GM12878 (cell line): ENCODE measurements around the gene FAM118B. TPM values are rescaled to one million over a fixed set of nuclear protein-coding genes. Genes with fewer than 3 reads are reported as not detected.

Experiments
- ATAC-seq: fragments of 200-7000 bp; cut with Tn5 transposase; 3 replicates; pipeline ENCODE4 v1.9.1; 2020; ENCODE audit warnings: mild to moderate bottlenecking, moderate library complexity
- BruUV-seq: library from RNA; stranded (reverse); fragments of 400-500 nt; replicated peaks from 2 replicates; lab custom pipeline; 2021; lab: Mats Ljungman, UMichigan
- CTCF ChIA-PET: fragments of 300-600 bp; sonication (Branson Sonifier 250); formaldehyde crosslinking; extraction: SDS; loops from one replicate; lab custom pipeline; 2021; ENCODE audit warnings: inconsistent platforms; lab: Yijun Ruan, JAX
- POLR2A ChIA-PET: fragments of 350-600 bp; formaldehyde crosslinking; extraction: SDS; loops from one replicate; lab custom pipeline; 2021; ENCODE audit warnings: inconsistent platforms; lab: Charles Lee
- RAD21 ChIA-PET: fragments of 300-600 bp; sonication (Branson Sonifier 250); formaldehyde crosslinking; loops from one replicate; lab custom pipeline; 2023; ENCODE audit warnings: antibody characterized with exemption; ENCODE audit not compliant: unreplicated experiment; lab: Charles Lee
- SMC1A ChIA-PET: fragments of 300-600 bp; sonication (Branson Sonifier 250); formaldehyde crosslinking; loops from one replicate; lab custom pipeline; 2023; ENCODE audit not compliant: unreplicated experiment, uncharacterized antibody; lab: Charles Lee
- DNase-seq: peaks from one replicate; pipeline ENCODE4 v3.0.0-alpha.2; 2011; ENCODE audit warnings: low read depth, low spot score
- FAIRE-seq: peaks from 3 replicates; lab custom pipeline; 2011; peaks lifted over from hg19 to GRCh38; lab: Jason Lieb, UNC
- H2AFZ ChIP-seq: 2 replicates; pipeline ENCODE4 v1.6.0; 2011; ENCODE audit warnings: low read depth, low read length, control low read depth; ENCODE audit not compliant: control insufficient read depth
- H3K27ac ChIP-seq: 2 replicates; pipeline ENCODE4 v1.5.1; 2011; ENCODE audit warnings: control low read depth; ENCODE audit not compliant: control insufficient read depth, insufficient read depth
- H3K27me3 ChIP-seq, 2 experiments: replicated peaks in 1 of 2; 2 replicates each; pipeline versions ENCODE4 v1.6.0 to v1.6.1; 2011; ENCODE audit warnings: low read length in 1 of 2; ENCODE audit not compliant: control insufficient read depth in 2 of 2, insufficient read depth in 2 of 2
- H3K36me3 ChIP-seq, 2 experiments: 2 replicates each; pipeline ENCODE4 v1.5.1; 2011; ENCODE audit warnings: low read length in 1 of 2; ENCODE audit not compliant: control insufficient read depth in 2 of 2, insufficient read depth in 2 of 2
- H3K4me1 ChIP-seq: 2 replicates; pipeline ENCODE4 v1.6.1; 2011; ENCODE audit warnings: mild to moderate bottlenecking, low read length, moderate library complexity, mixed read lengths; ENCODE audit not compliant: control insufficient read depth, insufficient read depth
- H3K4me2 ChIP-seq: 2 replicates; pipeline ENCODE4 v1.6.0; 2011; ENCODE audit warnings: control low read depth; ENCODE audit not compliant: control insufficient read depth, insufficient read depth
- H3K4me3 ChIP-seq: fragments of 200-600 bp; sonication (generic); 2 replicates; pipeline ENCODE4 v1.5.1; 2016
- H3K79me2 ChIP-seq: 2 replicates; pipeline ENCODE4 v1.6.0; 2011; ENCODE audit warnings: low read length; ENCODE audit not compliant: control insufficient read depth, insufficient read depth
- H3K9ac ChIP-seq: 2 replicates; pipeline ENCODE4 v1.8.0; 2011; ENCODE audit warnings: low read length, control low read depth, mixed read lengths; ENCODE audit not compliant: control insufficient read depth, insufficient read depth
- H3K9me3 ChIP-seq: replicated peaks from 3 replicates; pipeline ENCODE4 v1.5.1; 2011; ENCODE audit warnings: mild to moderate bottlenecking, low read length; ENCODE audit not compliant: control insufficient read depth, insufficient read depth
- H4K20me1 ChIP-seq: 2 replicates; pipeline ENCODE4 v1.6.0; 2011; ENCODE audit not compliant: control insufficient read depth, insufficient read depth
- ASH2L ChIP-seq: fragments of 300-600, 200-600 bp; sonication (generic); IDR thresholded peaks from 2 replicates; pipeline ENCODE4 v1.6.1; 2017; ENCODE audit warnings: low read depth, mild to moderate bottlenecking, borderline replicate concordance
- ATF3 ChIP-seq: IDR thresholded peaks from 2 replicates; pipeline ENCODE4 v1.6.1; 2011; ENCODE audit warnings: low read depth, mild to moderate bottlenecking, low read length, moderate library complexity, borderline replicate concordance; ENCODE audit errors: extremely low read depth
- BACH1 ChIP-seq: fragments of 450-650 bp; IDR thresholded peaks from 2 replicates; pipeline ENCODE4 v1.6.1; 2017; ENCODE audit warnings: mild to moderate bottlenecking, borderline replicate concordance
- CREM ChIP-seq: IDR thresholded peaks from 2 replicates; pipeline ENCODE4 v1.6.1; 2014; ENCODE audit warnings: antibody characterized with exemption, low read depth
- CTCF ChIP-seq, 3 experiments: IDR thresholded peaks in 2 of 3; conservative IDR thresholded peaks in 1 of 3; 2 replicates each; pipeline ENCODE4 v1.5.1; 2011; ENCODE audit warnings: low read depth in 3 of 3, low read length in 3 of 3, mild to moderate bottlenecking in 3 of 3, control low read depth in 2 of 3, moderate library complexity in 2 of 3, inconsistent platforms in 1 of 3, mixed read lengths in 1 of 3; ENCODE audit not compliant: control insufficient read depth in 2 of 3, insufficient read depth in 1 of 3; ENCODE audit errors: extremely low read depth in 1 of 3
- FOXK2 ChIP-seq: fragments of 450-650 bp; IDR thresholded peaks from 2 replicates; pipeline ENCODE4 v1.6.1; 2017; ENCODE audit warnings: mild to moderate bottlenecking, moderate library complexity
- NBN ChIP-seq: fragments of 450-650 bp; IDR thresholded peaks from 2 replicates; pipeline ENCODE4 v1.6.1; 2016
- NFIC ChIP-seq: IDR thresholded peaks from 2 replicates; pipeline ENCODE4 v1.6.1; 2012; ENCODE audit warnings: low read depth, mild to moderate bottlenecking, inconsistent platforms, low read length, moderate library complexity
- PBX3 ChIP-seq: IDR thresholded peaks from 2 replicates; pipeline ENCODE4 v1.6.1; 2011; ENCODE audit warnings: mild to moderate bottlenecking, low read depth, low read length, moderate library complexity; ENCODE audit not compliant: insufficient replicate concordance
- PRDM15 ChIP-seq: fragments of 450-650 bp; formaldehyde crosslinking; IDR thresholded peaks from 2 replicates; pipeline ENCODE4 v1.4.0; 2020; ENCODE audit warnings: mild to moderate bottlenecking, moderate library complexity
- SREBF2 ChIP-seq: IDR thresholded peaks from 2 replicates; pipeline ENCODE4 v1.6.1; 2012; ENCODE audit warnings: mild to moderate bottlenecking, low read length
- SUPT20H ChIP-seq: IDR thresholded peaks from 2 replicates; pipeline ENCODE4 v1.6.1; 2011; ENCODE audit warnings: low read depth, mild to moderate bottlenecking, low read length, moderate library complexity, borderline replicate concordance; ENCODE audit not compliant: control insufficient read depth
- SUZ12 ChIP-seq: fragments of 200-600 bp; sonication (generic); IDR thresholded peaks from one replicate; pipeline ENCODE4 v1.6.1; 2018; ENCODE audit warnings: antibody characterized with exemption, mild to moderate bottlenecking; ENCODE audit not compliant: unreplicated experiment
- TBL1XR1 ChIP-seq: IDR thresholded peaks from 2 replicates; pipeline ENCODE4 v1.6.1; 2012; ENCODE audit warnings: low read depth, low read length, improper control_type of control experiment
- USF1 ChIP-seq: IDR thresholded peaks from 2 replicates; pipeline ENCODE4 v1.6.1; 2011; ENCODE audit warnings: borderline replicate concordance, low read depth, mild to moderate bottlenecking, moderate library complexity, mixed read lengths, low read length; ENCODE audit not compliant: insufficient read depth; ENCODE audit errors: extremely low read length
- YBX1 ChIP-seq: fragments of 450-650 bp; IDR thresholded peaks from 2 replicates; pipeline ENCODE4 v1.6.1; 2016; ENCODE audit warnings: antibody characterized with exemption
- ZNF207 ChIP-seq: fragments of 450-650 bp; IDR thresholded peaks from 2 replicates; pipeline ENCODE4 v1.6.1; 2014; ENCODE audit warnings: antibody characterized with exemption, mild to moderate bottlenecking, borderline replicate concordance
- WGBS: methylation state at CpG from one replicate; pipeline ENCODE4 v1.1.6; 2016; ENCODE audit warnings: low lambda C conversion rate; ENCODE audit not compliant: insufficient replicate concordance, insufficient coverage; ENCODE audit errors: missing lambda C conversion rate; 5-methylcytosine and 5-hydroxymethylcytosine counted together
- in situ Hi-C: fragments of 300-500 bp; cut with MboI; formaldehyde crosslinking; loops from 9 replicates; pipeline ENCODE4 v1.14.3; 2018; ENCODE audit warnings: mixed read lengths
- intact Hi-C: fragments of 100-400 bp; cut with micrococcal nuclease; formaldehyde crosslinking; loops from one replicate; pipeline ENCODE4 v1.14.2; 2022; ENCODE audit not compliant: unreplicated experiment
- polyA plus RNA-seq, 11 experiments: library from polyadenylated mRNA; depleted of rRNA in 4 of 11; unstranded in 6 of 11; stranded (reverse) in 5 of 11; fragments of >200 nt; fragmentation: Nextera tagmentation in 4 of 11; fragmentation: Illumina TruSeq in 1 of 11; extraction: Ambion mirVana in 4 of 11; extraction: Trizol in 1 of 11; gene quantifications; 1 replicate in 1 of 11; 2 replicates in 10 of 11; pipeline versions ENCODE4 v1.2.1 to v1.2.3, GENCODE V29; 2011 to 2016; ENCODE audit warnings: inconsistent platforms in 2 of 11, missing spikeins in 2 of 11, low read depth in 1 of 11
- total RNA-seq, 4 experiments: library from RNA; depleted of rRNA in 3 of 4; stranded (reverse); fragments of >200 nt in 3 of 4; fragmentation: Illumina TruSeq in 1 of 4; extraction: Trizol in 1 of 4; gene quantifications; 2 replicates each; pipeline versions ENCODE4 v1.2.1 to v1.2.3, GENCODE V29; 2013 to 2021

The FAM118B gene
- total and polyA plus RNA-seq, 10 of the 15 experiments (the other 5 are each of a cell fraction or from before 2014, with no cell fraction given), result 12.8 to 29.7 (median 16.5) TPM

DNA sequence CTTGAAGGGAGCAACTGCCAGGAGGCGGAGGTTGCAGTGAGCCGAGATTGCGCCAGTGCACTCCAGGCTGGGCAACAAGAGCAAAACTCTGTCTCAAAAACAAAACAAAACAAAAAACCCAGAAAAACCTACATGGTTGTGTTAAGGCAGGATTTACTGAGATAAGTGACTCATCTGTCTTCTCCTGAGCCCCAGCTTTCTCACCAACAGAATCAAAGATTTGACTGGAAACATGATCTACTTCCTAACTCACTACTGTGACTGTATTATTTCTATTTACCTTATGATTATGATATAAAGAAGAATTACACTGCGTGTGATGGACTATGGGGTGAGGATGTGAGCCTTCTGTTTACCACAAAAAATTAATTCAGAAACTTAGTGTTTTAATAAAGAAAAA is 21.8 kb downstream of the FAM118B start:
- no peak overlapping the region for H2AFZ ChIP-seq
- ATAC-seq, result no peak
- H3K4me3 ChIP-seq, result no peak overlapping the region
- H3K79me2 ChIP-seq, result no peaks in the 10 kb centered on the region
- no peak for DNase-seq
- no peak overlapping the region for H3K4me2 ChIP-seq
- in situ Hi-C loops, result no loop called here
- WGBS, result 98% methylated on average over 4 of the region's 4 CpGs
- H4K20me1 ChIP-seq, result no peaks in the 10 kb centered on the region
- no peaks in the 10 kb centered on the region for H3K4me1 ChIP-seq
- peaks cover 2 to 4% of the 10 kb centered on the region in 2 experiments; a peak in 3 of 4 replicates for H3K36me3 ChIP-seq
- ChIA-PET CTCF (no interaction called here), RAD21 (no interaction called here), POLR2A (no interaction called here), SMC1A (no interaction called here)
- intact Hi-C loops, result no loop called here
- no TSS peak for BruUV-seq
- H3K9ac ChIP-seq, result no peak overlapping the region
- H3K27ac ChIP-seq, result no peak overlapping the region
- H3K27me3 ChIP-seq, result no peaks in the 10 kb centered on the region
- no peaks in the 10 kb centered on the region for H3K9me3 ChIP-seq
- FAIRE-seq, result no peak
- TF ChIP-seq FOXK2 (no peak), ATF3 (no peak), NFIC (no peak), SUPT20H (no peak), ASH2L (no peak), CREM (no peak), NBN (no peak), BACH1 (no peak), ZNF207 (no peak), SREBF2 (no peak), YBX1 (no peak), SUZ12 (no peak), PRDM15 (CRISPR knock-in tag) (no peak), USF1 (no peak), TBL1XR1 (no peak), PBX3 (no peak), CTCF (IDR thresholded peaks at IDR 0.05 in 2 of 3, conservative IDR thresholded peaks at IDR 0.05 in 1 of 3; ENCODE audit: control insufficient read depth in 2 of 3, extremely low read depth in 1 of 3, insufficient read depth in 1 of 3, low read depth in 3 of 3, low read length in 3 of 3) (no peak)
